ENCODE data around the gene MAPK4.
A peak's percentile ranks its signal among the peaks of the same experiment; 100 is the strongest.

Gene MAPK4

GRCh38 chr18:50642439-50642838 is 82.6 kb downstream of the MAPK4 start:
- no peak for TF ChIP-seq EZH2 (IDR thresholded peaks at IDR 0.05; ENCODE audit: borderline replicate concordance, low read length)
- TF ChIP-seq, protein P1, sequence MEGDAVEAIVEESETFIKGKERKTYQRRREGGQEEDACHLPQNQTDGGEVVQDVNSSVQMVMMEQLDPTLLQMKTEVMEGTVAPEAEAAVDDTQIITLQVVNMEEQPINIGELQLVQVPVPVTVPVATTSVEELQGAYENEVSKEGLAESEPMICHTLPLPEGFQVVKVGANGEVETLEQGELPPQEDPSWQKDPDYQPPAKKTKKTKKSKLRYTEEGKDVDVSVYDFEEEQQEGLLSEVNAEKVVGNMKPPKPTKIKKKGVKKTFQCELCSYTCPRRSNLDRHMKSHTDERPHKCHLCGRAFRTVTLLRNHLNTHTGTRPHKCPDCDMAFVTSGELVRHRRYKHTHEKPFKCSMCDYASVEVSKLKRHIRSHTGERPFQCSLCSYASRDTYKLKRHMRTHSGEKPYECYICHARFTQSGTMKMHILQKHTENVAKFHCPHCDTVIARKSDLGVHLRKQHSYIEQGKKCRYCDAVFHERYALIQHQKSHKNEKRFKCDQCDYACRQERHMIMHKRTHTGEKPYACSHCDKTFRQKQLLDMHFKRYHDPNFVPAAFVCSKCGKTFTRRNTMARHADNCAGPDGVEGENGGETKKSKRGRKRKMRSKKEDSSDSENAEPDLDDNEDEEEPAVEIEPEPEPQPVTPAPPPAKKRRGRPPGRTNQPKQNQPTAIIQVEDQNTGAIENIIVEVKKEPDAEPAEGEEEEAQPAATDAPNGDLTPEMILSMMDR (IDR thresholded peaks at IDR 0.05; ENCODE audit: low read length): no peak
- Histone ChIP-seq H4K20me1 (ENCODE audit: insufficient read depth, low read length) (no peaks in the 10 kb centered on the region), H3K27ac (ENCODE audit: low read depth, low read length, poor library complexity, severe bottlenecking) (no peak overlapping the region), H3K4me3 (ENCODE audit: low read depth, low read length, poor library complexity, severe bottlenecking) (no peak overlapping the region), H3F3A (ENCODE audit: insufficient read depth, low read length) (no peaks in the 10 kb centered on the region), H3K79me2 (ENCODE audit: insufficient read depth, low read length) (no peaks in the 10 kb centered on the region), H3K4me1 (ENCODE audit: insufficient read depth, low read length, severe bottlenecking) (no peaks in the 10 kb centered on the region), H3K27me3 (ENCODE audit: insufficient read depth, low read length) (0 out of 2 replicates have a peak, but pooled peaks cover 9% of the 10 kb centered on the region), H3K9me3 (ENCODE audit: low read length) (no peaks in the 10 kb centered on the region), H3K4me2 (ENCODE audit: low read length) (no peak overlapping the region), H3K9me2 (ENCODE audit: low read depth, low read length) (no peaks in the 10 kb centered on the region), H2AFZ (ENCODE audit: low read length) (no peak overlapping the region), H3K9ac (ENCODE audit: low read length) (no peak overlapping the region), H3K36me3 (ENCODE audit: insufficient read depth, low read length) (no peaks in the 10 kb centered on the region)

DNA sequence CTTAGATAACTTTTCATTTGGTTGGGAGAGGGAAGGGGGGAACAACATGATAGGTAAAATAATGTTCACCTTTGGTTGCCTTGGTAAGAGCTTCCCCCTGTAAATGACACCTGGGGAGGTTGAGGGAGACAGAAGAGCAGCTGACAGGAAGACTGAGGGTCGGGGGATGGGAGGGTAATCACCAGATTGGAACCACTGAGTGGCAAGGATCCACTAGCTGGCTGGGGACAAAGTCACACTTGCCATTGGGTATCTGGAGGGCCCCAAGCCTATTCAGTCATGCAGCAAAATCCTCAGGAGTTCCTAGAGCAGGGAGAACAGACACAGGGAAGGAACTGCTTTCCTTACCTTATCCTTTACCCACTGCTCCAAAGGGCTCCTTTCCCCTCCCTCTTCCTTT is 84.3 kb downstream of the MAPK4 start:
- Histone ChIP-seq H3K4me1 (ENCODE audit: insufficient read depth, low read length, severe bottlenecking) (no peaks in the 10 kb centered on the region), H3K4me3 (ENCODE audit: low read depth, low read length, poor library complexity, severe bottlenecking) (no peak overlapping the region), H3K27ac (ENCODE audit: low read depth, low read length, poor library complexity, severe bottlenecking) (no peak overlapping the region), H3K27me3 (ENCODE audit: insufficient read depth, low read length) (0 out of 2 replicates have a peak, but pooled peaks cover 5% of the 10 kb centered on the region), H3K36me3 (ENCODE audit: insufficient read depth, low read length) (no peaks in the 10 kb centered on the region), H2AFZ (ENCODE audit: low read length) (no peak overlapping the region), H3F3A (ENCODE audit: insufficient read depth, low read length) (no peaks in the 10 kb centered on the region), H3K4me2 (ENCODE audit: low read length) (no peak overlapping the region), H3K9ac (ENCODE audit: low read length) (no peak overlapping the region), H4K20me1 (ENCODE audit: insufficient read depth, low read length) (no peaks in the 10 kb centered on the region), H3K9me2 (ENCODE audit: low read depth, low read length) (no peaks in the 10 kb centered on the region), H3K9me3 (ENCODE audit: low read length) (no peaks in the 10 kb centered on the region), H3K79me2 (ENCODE audit: insufficient read depth, low read length) (no peaks in the 10 kb centered on the region)
- TF ChIP-seq, protein P1 (IDR thresholded peaks at IDR 0.05; ENCODE audit: low read length): no peak
- no peak for TF ChIP-seq EZH2 (IDR thresholded peaks at IDR 0.05; ENCODE audit: borderline replicate concordance, low read length)

GRCh38 chr18:50644807-50645206 is 84.9 kb downstream of the MAPK4 start:
- H3K4me1 ChIP-seq (ENCODE audit: insufficient read depth, low read length, severe bottlenecking): no peaks in the 10 kb centered on the region
- no peak overlapping the region for H3K9ac ChIP-seq (ENCODE audit: low read length)
- H4K20me1 ChIP-seq (ENCODE audit: insufficient read depth, low read length): no peaks in the 10 kb centered on the region
- no peaks in the 10 kb centered on the region for H3F3A ChIP-seq (ENCODE audit: insufficient read depth, low read length)
- no peak overlapping the region for H3K4me2 ChIP-seq (ENCODE audit: low read length)
- no peaks in the 10 kb centered on the region for H3K36me3 ChIP-seq (ENCODE audit: insufficient read depth, low read length)
- TF ChIP-seq EZH2 (IDR thresholded peaks at IDR 0.05; ENCODE audit: borderline replicate concordance, low read length): no peak
- TF ChIP-seq, protein P1 (IDR thresholded peaks at IDR 0.05; ENCODE audit: low read length): peak; percentile 49; the same call in 1 of the 2 replicates
- 0 out of 2 replicates have a peak, but pooled peaks cover 5% of the 10 kb centered on the region for H3K27me3 ChIP-seq (ENCODE audit: insufficient read depth, low read length)
- H3K9me2 ChIP-seq (ENCODE audit: low read depth, low read length): no peaks in the 10 kb centered on the region
- no peak overlapping the region for H3K27ac ChIP-seq (ENCODE audit: low read depth, low read length, poor library complexity, severe bottlenecking)
- no peak overlapping the region for H3K4me3 ChIP-seq (ENCODE audit: low read depth, low read length, poor library complexity, severe bottlenecking)
- H3K9me3 ChIP-seq (ENCODE audit: low read length): no peaks in the 10 kb centered on the region
- H3K79me2 ChIP-seq (ENCODE audit: insufficient read depth, low read length): no peaks in the 10 kb centered on the region
- H2AFZ ChIP-seq (ENCODE audit: low read length): no peak overlapping the region
